ENCODE measurements around the gene AUH.

DNA sequence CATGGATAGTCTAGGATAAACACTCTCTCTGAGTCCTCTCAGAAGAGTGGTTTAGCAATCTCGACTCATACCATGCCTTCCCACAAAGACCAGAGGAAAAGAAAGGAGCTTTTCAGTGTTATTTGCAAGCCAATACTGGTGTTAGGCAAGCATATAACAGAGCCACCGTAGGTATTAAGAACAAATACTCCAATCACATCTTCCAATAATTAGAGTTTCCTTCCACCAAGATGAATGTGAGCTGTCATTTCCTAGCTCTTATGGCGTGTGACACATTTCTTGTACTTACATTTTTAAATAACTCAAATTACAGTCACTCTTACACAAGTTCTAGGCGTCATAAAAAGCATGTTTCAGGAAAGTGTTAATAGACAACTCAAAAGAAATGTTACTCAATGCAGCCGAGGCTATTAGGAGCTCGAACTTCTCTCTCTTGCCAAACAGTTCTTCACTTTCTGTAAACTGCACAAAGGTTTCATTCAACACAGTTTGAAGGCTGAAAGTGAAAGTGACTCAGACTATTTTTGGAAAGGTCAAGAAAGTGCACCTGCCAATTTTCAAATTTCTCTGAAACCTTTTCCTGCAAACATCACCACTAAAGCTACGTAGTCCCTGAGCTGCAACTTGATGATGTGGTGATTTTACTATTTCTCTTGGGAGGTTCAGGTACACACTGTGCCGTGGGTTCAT, 153.8 kb downstream of the AUH start:
- TF ChIP-seq EZH2 (IDR thresholded peaks at IDR 0.05; ENCODE audit: insufficient read depth, poor library complexity, severe bottlenecking): no peak
- TF ChIP-seq EZH2phosphoT487 (IDR thresholded peaks at IDR 0.05; ENCODE audit: insufficient read depth, low read depth): no peak
